ENCODE results near the gene NAALADL2.

- TF ChIP-seq CTCF (IDR thresholded peaks at IDR 0.05; ENCODE audit: low read depth, low read length, missing input control) = no peak
- TF ChIP-seq FOXA1 (IDR thresholded peaks at IDR 0.05) = no peak
- TF ChIP-seq YY1 (IDR thresholded peaks at IDR 0.05) = no peak
Observed at GRCh38 chr3:175009295-175009694, 150.2 kb downstream of the NAALADL2 start.

All from liver (tissue), 2 donors.